ENCODE results near the gene CDR2L. TPM values are rescaled to one million over a fixed set of nuclear protein-coding genes. Genes with fewer than 3 reads are reported as not detected.
"Not testable (repeated sequence)": the region's sequence is repeated elsewhere in the genome, so short reads cannot be mapped to it uniquely, and the experiment has no call there.

CDR2L gene
- total RNA-seq, 1 donor from 2014 or later = 1.1 TPM

- H3K27ac Mint-ChIP-seq = no peak overlapping the region
- H3K9me3 Mint-ChIP-seq = no peaks in the 10 kb centered on the region
- no peaks in the 10 kb centered on the region for H3K4me1 Mint-ChIP-seq (ENCODE audit: low read depth)
- H3K36me3 Mint-ChIP-seq (ENCODE audit: low read depth) = no peaks in the 10 kb centered on the region
- no peak for DNase-seq (ENCODE audit: low spot score)
- intact Hi-C loops (cut with micrococcal nuclease) = loop anchor here (5.0 kb wide), 1 partner anchor 143 kb away; the partner anchor contains the start of gene ARMC7
- no peaks in the 10 kb centered on the region for H3K27me3 Mint-ChIP-seq (ENCODE audit: insufficient read depth)
- no peak overlapping the region for H3K4me3 Mint-ChIP-seq
These were observed 23.1 kb upstream of the CDR2L start for GRCh38 chr17:74964246-74964761.

DNA sequence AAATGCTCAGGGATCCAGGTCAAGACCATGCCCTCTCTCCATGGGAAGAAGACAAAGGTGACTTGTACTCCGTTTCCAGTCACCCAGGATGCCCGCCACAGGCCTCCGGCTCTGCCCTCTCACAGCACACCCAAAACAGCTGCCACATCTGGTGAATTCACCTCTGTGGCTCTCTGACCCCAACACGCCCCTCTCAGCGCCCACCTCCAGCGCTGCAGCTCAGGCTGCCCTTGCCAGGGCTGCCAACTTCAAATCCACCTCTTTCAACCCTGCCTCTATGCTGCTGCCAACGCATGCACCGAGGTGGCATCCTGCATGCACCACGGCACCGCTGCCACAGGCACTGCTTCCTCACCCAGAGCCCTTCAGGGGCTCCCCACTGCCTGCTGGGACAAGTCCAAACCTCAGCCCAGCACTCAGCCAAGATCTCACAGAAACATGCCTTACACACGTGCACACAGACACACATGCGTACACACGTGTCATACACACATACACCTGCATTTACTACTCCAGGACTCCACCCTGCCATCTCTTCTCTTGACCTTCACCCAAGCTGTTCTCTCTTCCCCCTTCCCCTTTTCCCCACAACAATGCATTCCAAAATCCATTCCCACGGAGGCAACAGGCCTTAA lies 22.3 kb upstream of the CDR2L start:
- no peaks in the 10 kb centered on the region for H3K36me3 Mint-ChIP-seq (ENCODE audit: low read depth)
- no peaks in the 10 kb centered on the region for H3K9me3 Mint-ChIP-seq
- DNase-seq (ENCODE audit: low spot score) = no peak
- intact Hi-C loops (cut with micrococcal nuclease) = loop anchor here (5.0 kb wide), 1 partner anchor 142 kb away; the partner anchor contains the start of gene ARMC7
- no peak overlapping the region for H3K4me3 Mint-ChIP-seq
- no peaks in the 10 kb centered on the region for H3K4me1 Mint-ChIP-seq (ENCODE audit: low read depth)
- no peak overlapping the region for H3K27ac Mint-ChIP-seq
- peaks cover 2% of the 10 kb centered on the region for H3K27me3 Mint-ChIP-seq (ENCODE audit: insufficient read depth)

- intact Hi-C loops (cut with micrococcal nuclease) = no loop called here
- Mint-ChIP-seq H3K9me3 (no peaks in the 10 kb centered on the region), H3K36me3 (ENCODE audit: low read depth) (no peaks in the 10 kb centered on the region), H3K4me1 (ENCODE audit: low read depth) (peaks cover 6% of the 10 kb centered on the region), H3K27me3 (ENCODE audit: insufficient read depth) (peaks cover 28% of the 10 kb centered on the region), H3K4me3 (no peak overlapping the region), H3K27ac (no peak overlapping the region)
- no peak for DNase-seq (ENCODE audit: low spot score)
These were observed 19.1 kb upstream of the CDR2L start for GRCh38 chr17:74968361-74968780.

DNA sequence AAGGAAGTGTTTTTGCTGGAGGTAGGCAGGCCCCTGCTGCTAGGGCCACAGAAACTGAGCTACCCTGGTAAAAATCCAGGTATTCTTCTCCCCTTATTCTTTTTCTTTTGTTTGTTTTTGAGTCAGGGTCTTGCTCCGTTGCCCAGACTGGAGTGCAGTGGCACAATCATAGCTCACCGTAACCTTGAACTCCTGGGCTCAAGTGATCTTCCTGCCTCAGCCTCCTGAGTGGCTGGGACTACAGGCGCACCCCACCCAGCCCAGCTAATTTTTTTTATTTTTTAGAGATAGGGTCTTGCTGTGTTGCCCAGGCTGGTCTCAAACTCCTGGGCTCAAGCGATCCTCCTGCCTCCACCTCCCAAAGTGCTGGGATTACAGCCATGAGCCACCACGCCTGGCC lies 17.9 kb upstream of the CDR2L start:
- H3K9me3 Mint-ChIP-seq; intact Hi-C loops (cut with micrococcal nuclease); H3K4me1 Mint-ChIP-seq (ENCODE audit: low read depth); H3K4me3 Mint-ChIP-seq; H3K27ac Mint-ChIP-seq; DNase-seq (ENCODE audit: low spot score); H3K36me3 Mint-ChIP-seq (ENCODE audit: low read depth): not testable (repeated sequence)
- H3K27me3 Mint-ChIP-seq (ENCODE audit: insufficient read depth) = peaks cover 39% of the 10 kb centered on the region

GRCh38 chr17:74970395-74970794 lies 17.0 kb upstream of the CDR2L start:
- Mint-ChIP-seq H3K9me3 (no peaks in the 10 kb centered on the region), H3K27me3 (ENCODE audit: insufficient read depth) (peaks cover 47% of the 10 kb centered on the region), H3K4me3 (no peak overlapping the region), H3K27ac (no peak overlapping the region), H3K4me1 (ENCODE audit: low read depth) (peaks cover 6% of the 10 kb centered on the region), H3K36me3 (ENCODE audit: low read depth) (no peaks in the 10 kb centered on the region)
- intact Hi-C loops (cut with micrococcal nuclease) = no loop called here
- no peak for DNase-seq (ENCODE audit: low spot score)

GRCh38 chr17:74971069-74971841 lies 16.2 kb upstream of the CDR2L start:
- peaks cover 6% of the 10 kb centered on the region for H3K4me1 Mint-ChIP-seq (ENCODE audit: low read depth)
- DNase-seq (ENCODE audit: low spot score) = no peak
- H3K36me3 Mint-ChIP-seq (ENCODE audit: low read depth) = no peaks in the 10 kb centered on the region
- H3K9me3 Mint-ChIP-seq = no peaks in the 10 kb centered on the region
- H3K27ac Mint-ChIP-seq = no peak overlapping the region
- peaks cover 52% of the 10 kb centered on the region for H3K27me3 Mint-ChIP-seq (ENCODE audit: insufficient read depth)
- intact Hi-C loops (cut with micrococcal nuclease) = no loop called here
- peak overlapping the region; percentile 54 for H3K4me3 Mint-ChIP-seq

DNA sequence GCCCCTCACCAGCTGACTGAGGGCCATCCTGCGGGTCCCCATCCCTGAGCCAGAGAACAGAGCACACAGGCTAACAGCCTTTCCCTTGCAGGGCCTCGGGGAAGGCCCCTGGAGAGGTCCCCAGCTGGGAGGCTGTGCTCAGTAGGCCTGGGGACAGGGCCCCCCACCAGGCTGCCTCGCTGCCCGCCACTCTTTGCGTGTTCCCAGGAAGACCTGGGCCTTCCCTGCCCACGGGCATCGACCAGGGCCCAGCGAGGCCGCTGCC lies 15.7 kb upstream of the CDR2L start:
- H3K9me3 Mint-ChIP-seq = no peaks in the 10 kb centered on the region
- H3K27me3 Mint-ChIP-seq (ENCODE audit: insufficient read depth) = peaks cover 52% of the 10 kb centered on the region
- intact Hi-C loops (cut with micrococcal nuclease) = loop anchor here (1.0 to 2.0 kb wide), 3 partner anchors 11 to 53 kb away; partner anchors contain the start of gene CDR2L
- no peak overlapping the region for H3K27ac Mint-ChIP-seq
- DNase-seq (ENCODE audit: low spot score) = no peak
- no peak overlapping the region for H3K4me3 Mint-ChIP-seq
- H3K4me1 Mint-ChIP-seq (ENCODE audit: low read depth) = peaks cover 6% of the 10 kb centered on the region
- H3K36me3 Mint-ChIP-seq (ENCODE audit: low read depth) = no peaks in the 10 kb centered on the region

GRCh38 chr17:74972107-74972972 lies 15.1 kb upstream of the CDR2L start, which contains the start of gene HID1:
HID1 (minus strand) TSS chr17:74972759; CDS start chr17:74972656, 103 bp downstream.
- peaks cover 6% of the 10 kb centered on the region for H3K4me1 Mint-ChIP-seq (ENCODE audit: low read depth)
- intact Hi-C loops (cut with micrococcal nuclease) = loop anchor here (1.0 to 2.0 kb wide), 3 partner anchors 10 to 52 kb away; partner anchors contain the start of gene CDR2L
- peak within 1 kb of the TSS; percentile 31 for H3K27ac Mint-ChIP-seq
- H3K36me3 Mint-ChIP-seq (ENCODE audit: low read depth) = no peaks in the 10 kb centered on the region
- H3K27me3 Mint-ChIP-seq (ENCODE audit: insufficient read depth) = peaks cover 52% of the 10 kb centered on the region
- H3K4me3 Mint-ChIP-seq = peak within 1 kb of the TSS; percentile 80
- peak; percentile 54 for DNase-seq (ENCODE audit: low spot score)
- no peaks in the 10 kb centered on the region for H3K9me3 Mint-ChIP-seq

GRCh38 chr17:74972973-74973328 lies 14.5 kb upstream of the CDR2L start:
- H3K4me3 Mint-ChIP-seq = peak overlapping the region; percentile 80
- H3K36me3 Mint-ChIP-seq (ENCODE audit: low read depth) = no peaks in the 10 kb centered on the region
- H3K27me3 Mint-ChIP-seq (ENCODE audit: insufficient read depth) = peaks cover 53% of the 10 kb centered on the region
- H3K27ac Mint-ChIP-seq = peak overlapping the region; percentile 31
- intact Hi-C loops (cut with micrococcal nuclease) = loop anchor here (1.0 to 2.0 kb wide), 3 partner anchors 9 to 52 kb away; partner anchors contain the start of gene CDR2L
- H3K9me3 Mint-ChIP-seq = no peaks in the 10 kb centered on the region
- no peak for DNase-seq (ENCODE audit: low spot score)
- H3K4me1 Mint-ChIP-seq (ENCODE audit: low read depth) = peaks cover 6% of the 10 kb centered on the region

DNA sequence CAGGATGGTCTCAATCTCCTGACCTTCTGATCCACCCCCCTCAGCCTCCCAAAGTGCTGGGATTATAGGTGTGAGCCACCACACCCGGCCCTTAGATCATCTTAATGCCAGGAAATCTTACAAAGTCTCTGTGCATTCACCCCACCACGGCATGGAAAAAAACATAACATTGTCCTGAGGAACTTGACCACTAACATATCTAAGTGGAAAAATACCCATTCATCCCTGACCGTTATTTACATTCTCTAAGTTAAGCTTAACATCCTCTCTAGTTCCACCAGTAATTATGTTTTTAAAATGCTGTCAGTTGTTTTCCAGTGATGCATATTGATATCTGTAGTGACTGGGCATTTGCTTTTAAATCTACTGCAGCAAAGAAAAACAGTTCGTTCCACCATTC lies 11.5 kb upstream of the CDR2L start:
- Mint-ChIP-seq H3K9me3 (no peaks in the 10 kb centered on the region), H3K4me3 (no peak overlapping the region), H3K27me3 (ENCODE audit: insufficient read depth) (peaks cover 63% of the 10 kb centered on the region), H3K36me3 (ENCODE audit: low read depth) (no peaks in the 10 kb centered on the region), H3K27ac (no peak overlapping the region), H3K4me1 (ENCODE audit: low read depth) (peaks cover 7% of the 10 kb centered on the region)
- intact Hi-C loops (cut with micrococcal nuclease) = no loop called here
- no peak for DNase-seq (ENCODE audit: low spot score)

GRCh38 chr17:74977802-74978201 lies 9.6 kb upstream of the CDR2L start:
- no peak for DNase-seq (ENCODE audit: low spot score)
- Mint-ChIP-seq H3K4me3 (no peak overlapping the region), H3K4me1 (ENCODE audit: low read depth) (peaks cover 17% of the 10 kb centered on the region), H3K27me3 (ENCODE audit: insufficient read depth) (peaks cover 57% of the 10 kb centered on the region), H3K27ac (no peak overlapping the region), H3K9me3 (no peaks in the 10 kb centered on the region), H3K36me3 (ENCODE audit: low read depth) (no peaks in the 10 kb centered on the region)
- intact Hi-C loops (cut with micrococcal nuclease) = no loop called here

DNA sequence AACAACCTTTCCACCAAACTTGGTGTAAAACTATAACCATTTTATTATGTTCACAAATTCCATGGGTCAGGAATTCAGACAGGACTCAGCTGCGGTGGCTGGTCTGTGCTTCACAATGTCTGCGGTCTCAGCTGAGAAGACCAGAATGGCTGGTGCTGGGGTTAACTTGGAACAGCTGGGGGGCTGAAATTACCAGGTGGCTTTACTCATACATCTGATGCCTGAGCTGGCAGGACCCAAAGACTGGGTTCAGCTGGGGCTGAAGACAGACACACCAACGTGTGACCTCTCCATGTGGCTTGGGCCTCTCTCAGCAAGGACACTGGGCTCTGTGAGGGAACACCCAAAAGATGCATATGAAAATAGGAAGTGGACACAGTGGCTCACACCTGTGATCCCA lies 9.2 kb upstream of the CDR2L start:
- Mint-ChIP-seq H3K4me3 (no peak overlapping the region), H3K27ac (no peak overlapping the region), H3K36me3 (ENCODE audit: low read depth) (no peaks in the 10 kb centered on the region), H3K4me1 (ENCODE audit: low read depth) (peaks cover 12% of the 10 kb centered on the region), H3K27me3 (ENCODE audit: insufficient read depth) (peaks cover 56% of the 10 kb centered on the region), H3K9me3 (no peaks in the 10 kb centered on the region)
- DNase-seq (ENCODE audit: low spot score) = no peak
- intact Hi-C loops (cut with micrococcal nuclease) = no loop called here
